ENCODE measurements around the gene HASPIN.

DNA sequence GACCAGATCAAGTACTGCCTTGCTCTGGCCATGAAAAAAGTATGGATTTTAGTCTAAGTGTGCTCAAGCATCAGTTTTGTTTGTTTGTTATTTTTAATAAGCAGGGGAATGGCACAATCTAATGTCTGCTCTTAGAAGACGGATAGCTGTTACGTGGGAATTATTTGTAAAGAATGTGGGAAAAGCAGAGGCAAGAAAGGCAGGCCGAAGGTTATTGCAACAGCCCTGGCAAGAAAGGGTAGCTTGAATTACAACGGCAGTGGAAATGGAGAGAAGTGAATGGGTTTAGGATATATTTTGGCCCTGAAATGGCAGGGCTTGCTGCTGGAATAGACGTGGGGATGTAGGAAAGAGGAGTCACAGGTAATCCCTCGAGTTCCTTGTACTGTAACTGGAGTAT, 987 bp upstream of the HASPIN start:
- TF ChIP-seq, protein P1, sequence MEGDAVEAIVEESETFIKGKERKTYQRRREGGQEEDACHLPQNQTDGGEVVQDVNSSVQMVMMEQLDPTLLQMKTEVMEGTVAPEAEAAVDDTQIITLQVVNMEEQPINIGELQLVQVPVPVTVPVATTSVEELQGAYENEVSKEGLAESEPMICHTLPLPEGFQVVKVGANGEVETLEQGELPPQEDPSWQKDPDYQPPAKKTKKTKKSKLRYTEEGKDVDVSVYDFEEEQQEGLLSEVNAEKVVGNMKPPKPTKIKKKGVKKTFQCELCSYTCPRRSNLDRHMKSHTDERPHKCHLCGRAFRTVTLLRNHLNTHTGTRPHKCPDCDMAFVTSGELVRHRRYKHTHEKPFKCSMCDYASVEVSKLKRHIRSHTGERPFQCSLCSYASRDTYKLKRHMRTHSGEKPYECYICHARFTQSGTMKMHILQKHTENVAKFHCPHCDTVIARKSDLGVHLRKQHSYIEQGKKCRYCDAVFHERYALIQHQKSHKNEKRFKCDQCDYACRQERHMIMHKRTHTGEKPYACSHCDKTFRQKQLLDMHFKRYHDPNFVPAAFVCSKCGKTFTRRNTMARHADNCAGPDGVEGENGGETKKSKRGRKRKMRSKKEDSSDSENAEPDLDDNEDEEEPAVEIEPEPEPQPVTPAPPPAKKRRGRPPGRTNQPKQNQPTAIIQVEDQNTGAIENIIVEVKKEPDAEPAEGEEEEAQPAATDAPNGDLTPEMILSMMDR (IDR thresholded peaks at IDR 0.05): no peak
- TF ChIP-seq EP300 (IDR thresholded peaks at IDR 0.05) (no peak), POLR2A (IDR thresholded peaks at IDR 0.05) (no peak)
